Measurements from ENCODE around the gene GAS1. TPM values are rescaled to one million over a fixed set of nuclear protein-coding genes. Genes with fewer than 3 reads are reported as not detected.

The GAS1 gene
- total RNA-seq, 1 donor from 2014 or later, result 605 TPM

DNA sequence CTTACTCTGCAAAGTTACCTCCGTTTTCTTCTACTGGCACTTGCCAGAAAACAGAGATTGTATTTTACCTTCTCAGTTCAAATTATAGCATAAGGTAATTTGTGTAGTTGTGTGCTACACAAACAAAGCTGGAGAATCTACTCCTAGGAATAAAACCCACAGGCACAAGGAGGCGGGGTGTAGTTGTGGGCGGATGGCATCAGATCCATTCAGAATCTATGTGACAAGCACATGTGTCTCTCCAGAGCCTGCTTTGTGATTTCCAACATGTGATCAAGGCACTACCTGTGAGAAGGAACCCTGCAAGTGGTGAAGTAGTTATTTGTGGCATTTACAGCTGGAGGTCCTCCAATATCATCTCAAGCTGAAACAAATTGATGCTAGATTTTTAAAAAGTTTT is 39.0 kb downstream of the GAS1 start:
- TF ChIP-seq, protein P1, sequence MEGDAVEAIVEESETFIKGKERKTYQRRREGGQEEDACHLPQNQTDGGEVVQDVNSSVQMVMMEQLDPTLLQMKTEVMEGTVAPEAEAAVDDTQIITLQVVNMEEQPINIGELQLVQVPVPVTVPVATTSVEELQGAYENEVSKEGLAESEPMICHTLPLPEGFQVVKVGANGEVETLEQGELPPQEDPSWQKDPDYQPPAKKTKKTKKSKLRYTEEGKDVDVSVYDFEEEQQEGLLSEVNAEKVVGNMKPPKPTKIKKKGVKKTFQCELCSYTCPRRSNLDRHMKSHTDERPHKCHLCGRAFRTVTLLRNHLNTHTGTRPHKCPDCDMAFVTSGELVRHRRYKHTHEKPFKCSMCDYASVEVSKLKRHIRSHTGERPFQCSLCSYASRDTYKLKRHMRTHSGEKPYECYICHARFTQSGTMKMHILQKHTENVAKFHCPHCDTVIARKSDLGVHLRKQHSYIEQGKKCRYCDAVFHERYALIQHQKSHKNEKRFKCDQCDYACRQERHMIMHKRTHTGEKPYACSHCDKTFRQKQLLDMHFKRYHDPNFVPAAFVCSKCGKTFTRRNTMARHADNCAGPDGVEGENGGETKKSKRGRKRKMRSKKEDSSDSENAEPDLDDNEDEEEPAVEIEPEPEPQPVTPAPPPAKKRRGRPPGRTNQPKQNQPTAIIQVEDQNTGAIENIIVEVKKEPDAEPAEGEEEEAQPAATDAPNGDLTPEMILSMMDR (IDR thresholded peaks at IDR 0.05), result no peak
- no peak for DNase-seq (ENCODE audit: low spot score in 2 of 2)
- H3K4me3 ChIP-seq, result no peak overlapping the region
- H3K4me1 ChIP-seq, result no peaks in the 10 kb centered on the region
- intact Hi-C loops (cut with DNase I), result no loop called here
- no peaks in the 10 kb centered on the region for H3K36me3 ChIP-seq
- H3K27ac ChIP-seq, result no peak overlapping the region
- H3K9me3 ChIP-seq, result no peaks in the 10 kb centered on the region
- H3K27me3 ChIP-seq, result no peaks in the 10 kb centered on the region

DNA sequence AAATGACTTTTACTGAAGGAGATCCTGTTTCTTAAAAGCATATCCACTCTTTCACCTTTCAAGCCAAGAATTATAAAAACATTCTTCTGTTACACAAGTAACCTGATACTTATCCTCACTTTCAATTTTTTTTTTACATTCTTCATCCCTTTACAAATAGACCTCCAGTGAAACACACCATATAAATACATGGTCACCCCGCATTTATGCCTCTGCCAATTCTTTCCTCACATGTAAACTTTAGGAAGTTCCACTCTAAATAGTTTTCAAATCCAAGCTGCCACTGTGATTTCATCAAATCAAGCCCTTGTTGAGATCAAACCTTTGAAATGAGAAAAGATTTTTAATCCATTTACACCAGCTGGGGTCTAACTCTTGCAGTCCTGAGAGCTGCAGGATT is 40.0 kb downstream of the GAS1 start:
- TF ChIP-seq, protein P1 (IDR thresholded peaks at IDR 0.05), result no peak

DNA sequence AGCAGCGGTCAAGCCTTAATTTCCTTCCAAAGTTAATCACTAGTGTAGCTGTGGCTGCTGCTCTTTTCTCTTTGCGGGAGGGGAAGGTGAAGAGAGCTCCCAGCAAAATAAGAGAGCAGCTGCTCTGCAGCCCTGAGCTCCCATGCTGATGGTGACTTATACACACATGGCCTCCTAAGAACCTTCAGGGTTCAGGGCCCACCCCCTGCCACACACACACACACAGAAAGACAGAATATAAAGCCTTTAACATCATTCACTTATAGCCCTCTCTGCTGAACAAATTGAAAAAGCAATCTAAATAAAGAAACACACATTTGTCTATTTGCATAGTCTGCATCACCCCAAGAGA is 43.6 kb downstream of the GAS1 start:
- Histone ChIP-seq H3K27me3 (no peaks in the 10 kb centered on the region), H3K27ac (no peak overlapping the region), H3K9me3 (no peaks in the 10 kb centered on the region), H3K4me1 (peaks cover 0 to 5% of the 10 kb centered on the region in 2 donors), H3K36me3 (no peaks in the 10 kb centered on the region), H3K4me3 (no peak overlapping the region)
- intact Hi-C loops (cut with DNase I), result no loop called here
- no peak for DNase-seq (ENCODE audit: low spot score in 2 of 2)
- TF ChIP-seq, protein P1 (IDR thresholded peaks at IDR 0.05), result no peak

More for the DNA sequence above, 40.0 kb downstream of the GAS1 start:
- Histone ChIP-seq H3K27ac (no peak overlapping the region), H3K4me1 (peaks cover 0 to 5% of the 10 kb centered on the region in 2 donors), H3K4me3 (no peak overlapping the region), H3K9me3 (no peaks in the 10 kb centered on the region), H3K36me3 (no peaks in the 10 kb centered on the region), H3K27me3 (no peaks in the 10 kb centered on the region)
- DNase-seq (ENCODE audit: low spot score in 2 of 2), result no peak
- intact Hi-C loops (cut with DNase I), result no loop called here

DNA sequence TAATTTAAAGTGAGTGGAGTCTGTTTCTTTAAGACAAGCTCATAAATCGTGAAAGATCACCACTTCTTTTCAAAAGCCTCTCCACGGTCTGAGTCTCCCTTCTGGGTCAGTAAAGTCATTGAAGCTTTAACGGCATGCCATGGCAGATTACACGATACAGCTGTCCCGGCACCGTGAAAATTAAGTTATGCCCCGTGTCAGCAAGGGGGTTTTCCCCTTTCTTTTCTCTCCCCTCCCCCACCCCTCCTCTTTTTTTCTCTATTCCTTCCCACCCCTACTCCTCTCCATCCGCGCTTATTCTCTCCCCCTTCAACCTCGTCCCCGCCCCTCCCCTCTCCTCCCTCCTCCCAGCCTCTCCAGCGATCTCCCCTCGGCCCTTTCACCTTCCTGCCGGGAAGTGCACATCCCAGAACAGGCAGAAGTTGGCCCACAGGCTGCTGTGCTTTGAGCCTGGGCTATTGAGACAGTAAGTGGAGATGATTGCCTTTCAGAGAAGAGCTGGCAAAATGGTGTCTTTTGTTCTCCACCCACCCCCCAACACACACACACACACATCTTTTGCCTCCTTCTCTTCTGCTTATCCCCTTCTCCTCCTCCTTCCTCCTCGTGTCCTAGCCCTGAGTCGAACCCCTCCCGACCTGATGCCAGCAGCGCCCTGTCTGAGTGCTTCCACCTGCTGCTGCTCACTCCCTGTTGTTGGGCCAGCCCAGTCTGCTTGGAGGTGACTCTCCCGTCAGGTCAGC is 44.1 kb downstream of the GAS1 start:
- TF ChIP-seq, protein P1 (IDR thresholded peaks at IDR 0.05), result no peak
- intact Hi-C loops (cut with DNase I), result no loop called here
- no peak for DNase-seq (ENCODE audit: low spot score in 2 of 2)
- Histone ChIP-seq H3K27ac (no peak overlapping the region), H3K36me3 (no peaks in the 10 kb centered on the region), H3K27me3 (no peaks in the 10 kb centered on the region), H3K4me1 (peaks cover 0 to 5% of the 10 kb centered on the region in 2 donors), H3K9me3 (no peaks in the 10 kb centered on the region), H3K4me3 (peak overlapping the region; percentile 9 to 10)

DNA sequence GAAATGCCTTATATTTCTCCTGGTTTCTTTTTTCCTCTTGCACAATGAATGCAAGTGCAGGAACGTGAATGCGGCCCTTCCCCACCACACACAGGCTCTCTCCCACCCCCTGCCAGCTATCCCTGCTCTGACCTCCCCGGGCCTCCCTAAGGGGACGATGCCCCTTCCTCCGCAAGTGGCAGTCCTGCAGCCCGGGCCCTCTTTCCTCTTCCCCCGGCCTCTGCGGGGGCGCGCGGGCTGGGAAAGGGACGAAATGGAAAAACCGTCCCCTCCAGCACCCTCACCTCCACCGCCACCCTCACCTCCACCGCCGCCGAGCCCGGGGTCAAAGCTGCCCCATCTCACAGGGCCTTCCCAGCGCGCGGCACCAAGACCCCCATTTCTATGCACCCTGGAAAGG is 44.7 kb downstream of the GAS1 start:
- no peaks in the 10 kb centered on the region for H3K27me3 ChIP-seq
- peak overlapping the region in 1 of 2 donors; percentile 9 for H3K4me3 ChIP-seq
- TF ChIP-seq, protein P1 (IDR thresholded peaks at IDR 0.05), result no peak
- DNase-seq (ENCODE audit: low spot score in 2 of 2), result no peak
- intact Hi-C loops (cut with DNase I), result no loop called here
- H3K9me3 ChIP-seq, result no peaks in the 10 kb centered on the region
- no peak overlapping the region for H3K27ac ChIP-seq
- no peaks in the 10 kb centered on the region for H3K36me3 ChIP-seq
- H3K4me1 ChIP-seq, result peaks cover 0 to 5% of the 10 kb centered on the region in 2 donors
